CD4-positive, alpha-beta T cell treated with Interleukin-4 for 4 hours (primary cell): ENCODE data around the gene ZC3H14.

Source experiments
- DNase-seq: peaks from one replicate; pipeline ENCODE4 v3.0.0-alpha.2; 2020

Gene ZC3H14

GRCh38 chr14:88551980-88552431 is 10.8 kb upstream of the ZC3H14 start:
- no peak for DNase-seq

GRCh38 chr14:88552876-88553275 is 10.0 kb upstream of the ZC3H14 start:
- no peak for DNase-seq

GRCh38 chr14:88553886-88554456 is 8.9 kb upstream of the ZC3H14 start:
- no peak for DNase-seq

GRCh38 chr14:88554457-88555286 is 8.2 kb upstream of the ZC3H14 start, which contains the start of gene PTPN21:
Gene PTPN21 (minus strand): TSS chr14:88555007. CDS start chr14:88550417, 4,590 bp downstream.
- DNase-seq: no peak

- DNase-seq: no peak
These were observed 6.3 kb upstream of the ZC3H14 start for GRCh38 chr14:88556581-88556980.

GRCh38 chr14:88559852-88560251 is 3.0 kb upstream of the ZC3H14 start:
- DNase-seq: no peak

GRCh38 chr14:88562532-88562830 is 356 bp upstream of the ZC3H14 start:
- DNase-seq: no peak

GRCh38 chr14:88563845-88564244 is 1.0 kb downstream of the ZC3H14 start:
- DNase-seq: no peak

- DNase-seq: no peak
These were observed 2.6 kb downstream of the ZC3H14 start for GRCh38 chr14:88565427-88565826.

GRCh38 chr14:88568196-88568595 is 5.4 kb downstream of the ZC3H14 start:
- DNase-seq: no peak

GRCh38 chr14:88572117-88572516 is 9.3 kb downstream of the ZC3H14 start:
- no peak for DNase-seq

- no peak for DNase-seq
These were observed 13.4 kb downstream of the ZC3H14 start for GRCh38 chr14:88576222-88576621.

GRCh38 chr14:88584451-88584850 is 21.6 kb downstream of the ZC3H14 start:
- no peak for DNase-seq

GRCh38 chr14:88588081-88588480 is 25.2 kb downstream of the ZC3H14 start:
- DNase-seq: no peak

GRCh38 chr14:88590173-88590572 is 27.3 kb downstream of the ZC3H14 start:
- DNase-seq: no peak

- DNase-seq: no peak
These were observed 29.2 kb downstream of the ZC3H14 start for GRCh38 chr14:88592031-88592430.

GRCh38 chr14:88597038-88597437 is 34.2 kb downstream of the ZC3H14 start:
- no peak for DNase-seq

GRCh38 chr14:88597601-88598000 is 34.8 kb downstream of the ZC3H14 start:
- no peak for DNase-seq

- no peak for DNase-seq
These were observed 35.3 kb downstream of the ZC3H14 start for GRCh38 chr14:88598097-88598675.

GRCh38 chr14:88599326-88599725 is 36.5 kb downstream of the ZC3H14 start:
- DNase-seq: no peak

GRCh38 chr14:88599761-88600439 is 37.1 kb downstream of the ZC3H14 start:
- no peak for DNase-seq

- no peak for DNase-seq
These were observed 41.4 kb downstream of the ZC3H14 start for GRCh38 chr14:88604212-88604611.

GRCh38 chr14:88605594-88605993 is 42.8 kb downstream of the ZC3H14 start:
- no peak for DNase-seq

- no peak for DNase-seq
These were observed 45.0 kb downstream of the ZC3H14 start for GRCh38 chr14:88607829-88608228.
